Measurements from ENCODE around the gene LPP. TPM values are rescaled to one million over a fixed set of nuclear protein-coding genes. Genes with fewer than 3 reads are reported as not detected.

LPP gene
- total RNA-seq, 2 donors from 2014 or later, result 1,601 to 1,705 TPM

DNA sequence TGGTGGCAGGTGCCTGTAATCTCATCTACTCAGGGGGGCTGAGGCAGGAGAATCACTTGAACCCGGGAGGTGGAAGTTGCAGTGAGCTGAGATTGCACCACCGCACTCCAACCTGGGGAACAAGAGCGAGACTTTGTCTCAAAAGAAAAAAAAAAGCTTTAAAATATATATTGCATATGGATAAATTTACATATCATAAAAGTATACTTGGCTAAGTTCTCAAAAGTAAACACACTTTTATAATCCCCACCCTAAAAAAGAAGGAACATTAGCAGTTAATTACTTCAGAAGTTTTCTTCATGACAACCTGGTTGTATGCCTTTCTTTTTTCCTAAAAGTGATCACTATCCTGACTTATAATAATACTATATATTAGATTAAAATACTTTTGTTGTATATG is 648.7 kb downstream of the LPP start:
- intact Hi-C loops (cut with DNase I), result no loop called here
- no peak for DNase-seq (ENCODE audit: low spot score)

DNA sequence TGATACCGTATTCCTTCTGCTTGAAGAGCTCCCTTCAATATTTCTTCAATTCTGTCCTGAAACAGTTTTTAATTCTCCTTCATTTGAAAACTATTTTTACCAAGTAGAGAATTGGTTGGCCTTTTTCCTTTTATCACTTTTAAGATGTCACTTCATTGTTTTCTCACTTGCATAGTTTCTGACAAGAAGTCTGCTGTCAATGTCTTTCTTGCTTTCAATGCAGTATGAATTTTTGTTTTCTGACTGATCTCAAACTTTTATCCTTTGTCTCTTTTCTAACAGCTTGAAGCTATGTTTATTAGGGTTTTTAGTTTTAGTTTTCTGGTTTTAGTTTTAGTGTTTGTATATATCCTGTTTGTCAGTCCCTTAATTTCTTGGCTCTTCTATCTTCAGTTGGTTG is 653.0 kb downstream of the LPP start:
- DNase-seq (ENCODE audit: low spot score), result no peak
- intact Hi-C loops (cut with DNase I), result no loop called here

DNA sequence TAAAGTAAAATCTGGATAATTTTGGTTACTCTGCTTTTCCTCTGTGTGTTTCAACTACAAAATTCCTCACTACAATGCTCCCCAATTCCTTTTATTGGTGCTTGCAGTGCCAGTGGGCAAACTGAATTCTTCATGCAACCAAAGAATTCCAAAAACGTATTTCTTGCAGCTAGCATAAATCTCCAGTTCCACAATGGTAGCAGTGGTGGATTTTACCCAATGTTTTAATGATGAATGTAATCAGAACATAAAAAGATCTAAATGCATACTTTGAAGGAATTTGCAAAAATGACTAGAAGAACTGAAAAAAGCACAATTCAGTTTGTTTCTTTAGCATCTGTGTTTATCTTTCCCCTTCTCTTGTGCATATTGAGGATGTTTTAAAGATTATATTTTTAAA is 658.2 kb downstream of the LPP start:
- intact Hi-C loops (cut with DNase I), result no loop called here
- DNase-seq (ENCODE audit: low spot score), result no peak

DNA sequence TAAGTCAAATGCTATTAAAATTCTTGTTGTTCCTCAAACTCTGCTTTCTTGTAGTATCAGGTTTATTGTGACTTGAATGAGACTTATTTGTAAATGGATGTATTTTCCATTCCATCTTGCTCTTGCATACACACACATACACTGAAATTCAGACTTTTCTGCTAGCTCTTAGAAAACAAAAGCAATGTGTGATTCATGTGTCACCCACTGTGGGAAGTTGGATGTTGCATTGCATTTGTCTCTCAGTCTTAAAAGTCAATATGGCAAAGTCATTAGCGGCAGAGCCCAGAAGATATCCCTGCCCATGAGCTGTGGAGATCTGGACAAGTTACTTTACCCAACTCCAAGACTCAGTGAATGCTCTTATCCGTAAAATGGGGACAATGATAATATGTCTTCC is 660.6 kb downstream of the LPP start:
- DNase-seq (ENCODE audit: low spot score), result no peak
- intact Hi-C loops (cut with DNase I), result no loop called here

DNA sequence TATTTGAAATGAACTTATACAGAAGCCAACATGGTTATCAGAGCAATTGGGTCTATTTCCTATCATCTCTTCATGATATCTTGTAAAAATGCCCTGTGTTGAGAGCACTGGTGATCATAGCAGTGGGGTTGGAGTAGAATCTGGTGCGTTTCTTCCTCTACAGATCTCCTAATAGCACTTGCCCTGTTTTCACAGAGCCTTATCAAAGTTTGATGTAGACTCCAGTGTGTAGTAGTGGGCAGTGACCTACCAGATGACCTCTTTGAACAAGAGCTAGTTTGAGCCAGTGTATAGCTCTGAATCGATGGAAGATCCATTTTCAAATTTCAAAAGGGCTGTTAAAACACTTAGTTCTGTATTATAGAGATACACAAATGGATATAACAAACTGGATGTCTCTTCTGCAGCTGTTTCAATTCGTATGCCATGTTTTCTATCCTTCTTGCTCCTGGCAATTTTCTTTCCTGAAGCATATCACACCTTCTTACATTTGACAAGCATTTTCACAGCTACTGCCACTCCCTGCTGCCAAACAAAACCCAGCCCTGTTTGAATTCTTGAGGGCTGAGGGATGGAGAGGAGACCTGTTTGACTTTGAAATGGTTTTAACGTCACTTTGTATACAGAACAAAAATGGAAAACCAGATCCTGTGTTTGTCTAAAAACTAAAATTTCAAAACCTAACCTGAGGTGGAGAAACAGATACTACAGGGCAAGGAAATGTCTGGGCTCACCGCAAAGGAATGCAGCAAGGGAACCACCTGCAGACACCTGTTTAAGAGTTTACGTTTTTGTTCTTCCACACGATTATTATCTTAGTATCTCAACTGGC is 663.4 kb downstream of the LPP start:
- intact Hi-C loops (cut with DNase I), result loop anchor here in 1 of 2 donors (5.0 kb wide), 1 partner anchor 55 kb away; no protein-coding TSS in a partner anchor
- no peak for DNase-seq (ENCODE audit: low spot score)

DNA sequence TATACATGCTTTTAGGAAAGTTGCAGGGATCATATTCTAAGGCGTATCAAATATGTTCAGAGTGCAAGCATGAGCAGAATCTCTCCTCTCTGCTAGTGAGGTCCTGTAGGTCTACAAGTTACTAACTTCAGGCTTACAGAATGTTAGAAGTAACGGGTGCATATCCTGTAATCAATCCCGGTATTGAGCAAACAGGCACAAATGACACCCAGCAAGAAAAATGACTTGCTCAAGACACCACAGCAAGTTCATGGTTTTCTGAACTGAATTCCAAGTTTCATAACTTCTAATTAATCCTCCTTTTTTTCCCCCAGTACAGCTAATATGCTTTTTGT is 663.9 kb downstream of the LPP start:
- DNase-seq (ENCODE audit: low spot score), result no peak
- intact Hi-C loops (cut with DNase I), result loop anchor here in 1 of 2 donors (5.0 kb wide), 1 partner anchor 54 kb away; no protein-coding TSS in a partner anchor

DNA sequence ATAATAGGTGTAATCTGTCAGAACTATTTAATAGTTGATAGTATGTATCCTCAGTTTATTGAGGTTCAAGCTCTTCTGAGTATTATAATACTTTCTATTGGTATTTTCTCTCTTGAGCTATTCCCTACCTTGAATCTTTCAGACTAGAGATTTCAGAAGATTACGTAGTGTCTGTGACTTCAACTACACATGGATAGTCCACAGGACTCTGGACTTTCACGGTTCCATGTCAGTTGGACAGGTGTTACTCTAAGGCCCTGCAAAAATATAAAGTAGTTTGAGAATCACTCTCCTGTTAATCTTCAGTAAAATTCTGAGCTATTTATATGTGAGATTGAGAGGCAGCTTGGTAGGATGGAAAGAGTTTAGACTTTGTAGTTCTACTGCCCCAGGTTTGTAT is 664.3 kb downstream of the LPP start:
- no peak for DNase-seq (ENCODE audit: low spot score)

DNA sequence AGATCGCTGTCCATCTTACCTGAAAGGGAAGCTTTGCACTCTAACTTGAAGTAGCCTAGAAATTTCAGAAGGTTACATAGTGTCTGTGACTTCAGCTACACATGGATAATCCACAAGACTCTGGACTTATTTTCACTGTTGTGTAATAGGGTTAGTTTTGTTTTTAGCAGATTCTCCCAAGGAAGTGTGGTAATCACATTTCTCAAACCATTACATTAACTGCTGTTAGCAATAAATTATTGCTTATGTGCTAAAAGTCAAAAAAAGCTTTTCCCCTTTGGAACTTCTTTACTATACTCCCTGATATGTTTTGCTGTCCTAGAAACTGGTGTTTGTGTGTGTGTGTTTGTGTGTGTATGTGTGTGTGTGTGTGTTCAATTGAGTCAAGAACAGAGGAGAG is 666.0 kb downstream of the LPP start:
- intact Hi-C loops (cut with DNase I), result loop anchor here in 1 of 2 donors (5.0 kb wide), 1 partner anchor 52 kb away; no protein-coding TSS in a partner anchor
- DNase-seq (ENCODE audit: low spot score), result no peak

More for the DNA sequence above, 664.3 kb downstream of the LPP start:
- intact Hi-C loops (cut with DNase I), result loop anchor here in 1 of 2 donors (5.0 kb wide), 1 partner anchor 54 kb away; no protein-coding TSS in a partner anchor

DNA sequence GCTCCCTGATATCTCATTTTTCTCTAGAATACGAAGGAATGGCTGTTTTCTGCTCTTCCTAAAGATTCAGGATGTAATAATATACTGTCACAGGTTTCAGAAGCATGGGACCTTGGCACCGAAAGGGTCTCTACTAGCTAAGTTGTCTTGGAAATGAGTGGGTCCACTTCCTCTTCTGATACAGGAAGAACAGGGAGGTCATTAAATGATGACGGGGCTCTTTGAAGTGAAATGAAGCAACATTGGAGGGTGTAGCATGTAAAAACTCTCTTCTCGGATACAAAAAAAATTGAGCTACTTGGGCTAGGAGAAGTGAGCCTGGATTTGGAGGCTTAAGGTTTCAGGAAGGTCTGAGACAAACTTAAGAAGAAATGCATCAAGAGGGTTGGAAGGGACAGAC is 668.0 kb downstream of the LPP start:
- intact Hi-C loops (cut with DNase I), result no loop called here
- no peak for DNase-seq (ENCODE audit: low spot score)

DNA sequence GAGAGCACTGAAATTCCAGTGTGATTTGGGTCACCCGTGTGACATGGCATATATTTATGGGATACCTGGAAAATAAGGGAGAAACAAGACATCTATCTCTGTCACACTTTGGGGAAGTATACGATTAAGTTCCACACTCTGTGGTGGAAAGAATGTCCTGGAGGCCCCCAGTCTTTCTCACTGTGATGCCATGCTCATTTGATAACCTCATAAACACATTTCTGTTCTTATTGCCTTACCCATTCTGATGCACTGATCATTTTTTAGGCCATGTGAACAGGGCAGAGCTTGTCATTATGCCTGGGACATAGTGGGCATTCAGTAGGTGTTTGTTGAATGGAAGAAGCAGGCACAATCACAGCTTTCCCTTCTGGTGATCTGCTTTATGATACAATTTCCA is 668.5 kb downstream of the LPP start:
- no peak for DNase-seq (ENCODE audit: low spot score)
- intact Hi-C loops (cut with DNase I), result no loop called here

DNA sequence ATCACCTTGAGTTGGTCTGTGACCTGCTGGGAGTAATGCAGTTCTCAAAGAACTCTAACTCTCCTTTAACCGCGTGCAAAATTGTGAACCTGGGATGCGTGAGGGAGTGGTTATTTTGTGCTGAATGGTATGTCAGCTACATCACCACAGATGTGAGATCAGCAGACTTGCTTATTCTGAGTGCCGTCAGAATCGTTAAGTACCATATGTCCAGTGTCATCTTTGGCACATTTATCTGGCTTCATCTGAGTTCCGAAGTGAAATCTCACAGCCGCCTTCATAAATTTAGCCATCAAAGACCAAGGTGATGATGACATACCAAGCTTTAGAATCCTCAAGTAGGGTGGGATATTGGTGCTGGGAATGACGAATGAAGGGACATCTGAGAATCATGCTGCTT is 670.6 kb downstream of the LPP start:
- intact Hi-C loops (cut with DNase I), result no loop called here

DNA sequence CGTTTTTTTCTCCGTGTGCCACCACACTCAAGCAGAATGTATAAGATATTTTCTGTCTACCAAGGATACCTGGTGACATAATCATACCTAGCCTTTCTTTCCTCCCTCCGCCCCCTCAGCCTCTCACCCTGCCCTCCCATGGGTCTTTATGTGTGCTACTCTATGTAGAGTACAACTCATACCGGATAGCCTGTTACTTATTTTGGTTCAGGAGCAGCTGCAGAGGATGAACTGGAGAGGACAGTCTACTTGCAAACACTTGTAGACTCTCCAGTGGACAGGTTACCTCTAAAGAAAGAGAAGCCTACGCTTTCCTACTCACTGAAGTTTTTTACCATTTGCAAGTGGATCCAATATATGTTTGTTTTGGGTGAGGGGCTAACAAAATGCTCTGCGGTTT is 671.9 kb downstream of the LPP start:
- intact Hi-C loops (cut with DNase I), result loop anchor here in 1 of 2 donors (1.0 kb wide), 1 partner anchor 20 kb away; no protein-coding TSS in a partner anchor

More for the DNA sequence above, 670.6 kb downstream of the LPP start:
- no peak for DNase-seq (ENCODE audit: low spot score)

DNA sequence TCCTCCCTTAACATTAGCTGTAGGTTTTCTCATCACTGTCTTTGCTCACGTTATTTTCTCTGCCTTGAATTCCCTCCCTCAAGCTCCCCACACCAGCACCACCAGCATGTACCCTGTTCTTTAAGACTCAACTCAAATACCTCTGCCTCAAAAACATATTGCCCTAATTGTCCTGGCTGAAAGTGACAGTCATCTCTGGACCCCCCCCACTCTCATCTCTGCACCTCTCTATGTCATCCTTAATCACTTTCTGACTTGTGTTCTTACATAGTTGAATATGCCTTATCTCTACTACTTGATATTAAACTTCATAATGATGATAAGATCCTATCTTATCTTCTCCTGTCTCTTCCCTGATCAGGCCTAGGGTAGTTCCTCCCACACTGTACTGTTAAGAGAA is 672.6 kb downstream of the LPP start:
- DNase-seq (ENCODE audit: low spot score), result no peak
- intact Hi-C loops (cut with DNase I), result no loop called here

More for the DNA sequence above, 671.9 kb downstream of the LPP start:
- DNase-seq (ENCODE audit: low spot score), result no peak

DNA sequence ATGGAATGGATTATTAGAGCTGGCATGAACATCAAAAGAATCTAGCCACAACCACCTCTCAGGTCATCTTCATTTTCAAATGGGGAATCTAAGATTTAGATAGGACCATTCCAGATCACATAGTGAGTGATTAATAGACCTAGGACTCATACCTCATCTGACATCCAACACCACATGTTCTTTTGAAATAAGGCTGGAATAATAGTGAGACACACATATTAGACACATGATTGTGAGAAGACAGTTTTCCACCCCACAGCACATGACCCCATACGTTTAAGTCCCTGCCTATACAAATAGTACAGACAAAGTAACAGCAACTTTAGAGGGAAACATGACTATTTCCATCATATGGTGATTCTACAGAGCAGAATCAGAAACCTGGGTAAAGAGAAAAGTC is 673.1 kb downstream of the LPP start:
- intact Hi-C loops (cut with DNase I), result no loop called here
- no peak for DNase-seq (ENCODE audit: low spot score)

DNA sequence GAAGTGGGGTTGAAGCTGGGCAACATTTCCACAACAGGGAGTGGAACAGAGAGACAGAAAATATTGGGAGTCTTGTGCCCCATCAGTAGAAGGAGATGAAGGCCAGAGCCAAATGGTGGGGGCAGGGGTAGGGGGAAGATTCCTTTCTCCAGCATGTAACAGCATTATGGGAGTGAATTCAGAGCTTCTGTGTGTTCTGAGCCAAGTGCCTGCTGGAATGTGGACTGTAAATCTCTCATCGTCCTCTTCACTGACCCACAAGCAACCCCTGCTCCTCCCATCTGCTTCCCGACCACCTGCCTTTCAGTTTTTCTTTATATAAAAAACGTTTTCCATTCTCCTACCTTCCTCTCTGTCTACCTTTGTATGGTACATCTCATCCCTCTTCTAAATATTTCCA is 673.6 kb downstream of the LPP start:
- no peak for DNase-seq (ENCODE audit: low spot score)
- intact Hi-C loops (cut with DNase I), result no loop called here

DNA sequence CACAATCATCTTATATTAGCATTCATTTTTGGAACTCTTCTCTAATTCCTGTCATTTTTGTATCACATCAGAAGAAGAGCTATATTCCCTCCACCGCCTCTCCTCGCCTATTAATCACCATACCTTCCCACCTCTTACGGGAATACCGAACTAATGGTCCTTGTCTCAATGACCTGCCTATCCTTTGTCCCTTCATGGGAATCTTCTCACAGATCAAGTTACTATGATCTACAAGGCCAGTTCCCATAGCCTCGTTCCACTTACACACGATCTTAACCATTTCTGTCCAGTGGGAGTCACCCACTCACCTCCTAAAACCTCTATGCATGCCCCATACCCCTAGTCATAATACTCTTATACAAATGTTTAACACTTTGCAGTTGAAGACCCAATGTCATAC is 675.2 kb downstream of the LPP start:
- intact Hi-C loops (cut with DNase I), result no loop called here
- no peak for DNase-seq (ENCODE audit: low spot score)

DNA sequence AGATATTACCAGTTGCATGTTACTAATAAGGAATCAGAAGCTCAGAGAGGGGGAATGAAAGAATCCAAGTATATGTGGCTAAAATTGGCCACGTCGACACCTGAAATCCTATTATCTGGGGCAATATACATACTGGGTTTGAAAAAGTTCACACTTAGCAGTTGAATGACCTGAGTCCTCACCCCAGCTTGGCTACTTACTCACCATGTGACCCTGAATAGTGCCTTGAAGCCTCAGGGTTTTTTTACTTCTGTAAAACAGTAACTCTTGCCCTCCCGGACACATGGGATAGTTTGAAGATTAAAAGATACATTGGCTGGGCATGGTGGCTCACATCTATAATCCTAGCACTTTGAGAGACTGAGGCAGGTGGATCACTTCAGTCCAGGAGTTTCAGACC is 675.6 kb downstream of the LPP start:
- DNase-seq (ENCODE audit: low spot score), result no peak
- intact Hi-C loops (cut with DNase I), result no loop called here

DNA sequence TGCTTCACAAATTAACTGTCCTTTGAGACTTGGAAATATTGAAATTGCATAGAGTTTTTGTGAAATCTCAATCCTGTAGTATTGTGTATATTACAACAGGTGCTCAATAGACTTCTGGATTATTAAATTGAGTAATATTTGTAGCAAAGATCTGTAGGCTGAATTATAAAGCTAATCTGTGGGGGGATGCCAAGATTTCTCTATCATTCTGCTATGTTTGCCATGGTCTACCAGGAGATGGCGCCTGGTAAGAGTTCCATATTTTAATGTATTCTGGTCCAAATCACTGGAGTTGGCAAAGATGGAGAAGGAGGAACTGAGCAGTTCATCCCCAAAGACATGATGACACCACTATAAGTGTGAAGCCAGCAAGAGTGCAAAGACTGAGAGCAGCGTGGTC is 676.9 kb downstream of the LPP start:
- intact Hi-C loops (cut with DNase I), result no loop called here
- no peak for DNase-seq (ENCODE audit: low spot score)

DNA sequence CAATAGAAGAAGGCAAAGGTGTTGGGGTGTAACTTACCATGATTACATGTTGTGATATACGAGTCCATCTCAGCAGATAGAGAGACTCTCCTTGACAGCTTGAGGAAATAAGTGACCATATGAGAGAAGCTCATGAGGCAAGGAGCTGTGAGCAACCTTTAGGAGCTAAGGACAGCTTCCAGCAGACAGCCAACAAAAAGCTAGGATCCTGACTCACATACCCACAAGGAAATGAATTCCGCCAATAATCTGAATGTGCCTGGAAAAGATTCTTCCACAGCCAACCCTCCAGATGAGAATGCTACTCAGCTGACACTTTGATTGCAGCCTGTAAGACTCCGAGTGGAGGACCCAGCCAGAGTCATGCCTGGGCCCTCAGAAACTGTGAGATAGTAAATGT is 678.2 kb downstream of the LPP start:
- intact Hi-C loops (cut with DNase I), result no loop called here
- no peak for DNase-seq (ENCODE audit: low spot score)

DNA sequence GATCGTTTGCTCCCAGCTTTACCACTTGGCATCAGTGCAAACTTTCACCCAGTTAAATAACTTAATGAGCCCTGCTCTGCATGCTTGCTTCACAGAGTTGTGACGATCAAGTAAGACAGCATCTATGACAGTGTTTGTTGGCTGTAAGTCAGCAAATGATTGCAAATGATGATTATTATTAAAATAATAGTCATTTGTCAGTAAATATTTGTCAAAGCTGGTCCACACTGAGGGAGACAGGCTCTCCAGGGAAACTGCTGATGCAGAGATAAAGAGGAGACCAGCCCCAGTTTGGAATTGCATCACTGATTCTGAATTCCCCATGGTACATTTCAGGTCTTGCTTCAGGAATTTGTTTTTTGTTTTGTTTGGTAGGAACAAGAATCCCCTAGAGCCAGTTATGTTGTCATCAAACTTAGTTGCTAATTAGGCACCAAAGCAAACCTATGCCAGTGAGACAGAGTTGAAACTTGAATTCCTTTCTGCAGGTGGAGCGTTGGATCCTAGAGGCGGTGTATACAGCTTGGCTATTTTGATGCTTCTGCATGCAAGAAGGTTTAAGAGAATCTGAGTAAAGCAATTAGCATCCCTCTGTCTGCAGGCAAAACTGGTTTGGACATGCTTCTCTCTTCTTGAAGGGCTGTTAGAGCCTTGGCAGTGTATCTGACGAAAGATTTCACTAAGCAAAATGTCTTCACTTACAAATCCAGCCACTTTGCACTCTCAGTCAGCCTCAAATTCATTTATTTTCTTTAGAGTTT is 679.2 kb downstream of the LPP start:
- DNase-seq (ENCODE audit: low spot score), result no peak
- intact Hi-C loops (cut with DNase I), result no loop called here

DNA sequence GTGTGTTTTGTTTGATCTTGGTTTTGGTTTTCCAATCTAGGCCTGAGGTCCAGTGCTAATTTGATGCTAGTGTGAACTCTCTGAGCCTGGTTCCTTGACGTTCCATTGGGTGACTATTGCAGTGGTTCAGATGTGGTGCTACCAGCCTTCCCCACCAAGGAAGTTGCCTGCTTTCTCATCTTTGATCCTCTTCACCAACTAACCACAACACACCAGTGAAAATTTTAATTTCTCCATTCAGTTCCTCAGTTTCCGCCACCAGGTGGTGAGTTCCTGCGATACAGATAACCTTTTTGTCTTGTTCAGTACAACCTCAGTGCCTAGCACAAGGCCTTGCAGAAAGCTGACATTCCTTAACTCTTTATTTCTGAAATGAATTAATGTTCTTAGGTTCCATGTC is 680.4 kb downstream of the LPP start:
- no peak for DNase-seq (ENCODE audit: low spot score)
- intact Hi-C loops (cut with DNase I), result no loop called here

All from posterior vena cava (tissue), 2 donors.